NB4 (cell line): ENCODE measurements around the gene ARL16.

Experiments
- DNase-seq: peaks from one replicate; pipeline ENCODE4 v3.0.0; 2010; ENCODE audit warnings: low read depth
- H3K4me3 ChIP-seq: one replicate; pipeline ENCODE4 v1.5.1; 2011; ENCODE audit warnings: mild to moderate bottlenecking, low read depth, low read length, moderate library complexity
- MAX ChIP-seq: IDR thresholded peaks from 2 replicates; pipeline ENCODE4 v1.6.1; 2011; ENCODE audit warnings: low read depth, low read length
- MYC ChIP-seq: IDR thresholded peaks from 2 replicates; pipeline ENCODE4 v1.6.1; 2011; ENCODE audit warnings: low read depth, low read length
- POLR2A ChIP-seq: IDR thresholded peaks from 2 replicates; pipeline ENCODE4 v1.6.1; 2011; ENCODE audit warnings: mild to moderate bottlenecking; ENCODE audit not compliant: insufficient read length; ENCODE audit errors: extremely low read depth
- TF ChIP-seq, protein P1 (sequence below): IDR thresholded peaks from one replicate; pipeline ENCODE4 v1.5.1; 2012; ENCODE audit warnings: low read depth, low read length

ARL16 gene

GRCh38 chr17:81691608-81692007 is 8.0 kb upstream of the ARL16 start:
- DNase-seq, result no peak
- no peak for TF ChIP-seq MAX
- no peak for TF ChIP-seq MYC
- TF ChIP-seq, protein P1, sequence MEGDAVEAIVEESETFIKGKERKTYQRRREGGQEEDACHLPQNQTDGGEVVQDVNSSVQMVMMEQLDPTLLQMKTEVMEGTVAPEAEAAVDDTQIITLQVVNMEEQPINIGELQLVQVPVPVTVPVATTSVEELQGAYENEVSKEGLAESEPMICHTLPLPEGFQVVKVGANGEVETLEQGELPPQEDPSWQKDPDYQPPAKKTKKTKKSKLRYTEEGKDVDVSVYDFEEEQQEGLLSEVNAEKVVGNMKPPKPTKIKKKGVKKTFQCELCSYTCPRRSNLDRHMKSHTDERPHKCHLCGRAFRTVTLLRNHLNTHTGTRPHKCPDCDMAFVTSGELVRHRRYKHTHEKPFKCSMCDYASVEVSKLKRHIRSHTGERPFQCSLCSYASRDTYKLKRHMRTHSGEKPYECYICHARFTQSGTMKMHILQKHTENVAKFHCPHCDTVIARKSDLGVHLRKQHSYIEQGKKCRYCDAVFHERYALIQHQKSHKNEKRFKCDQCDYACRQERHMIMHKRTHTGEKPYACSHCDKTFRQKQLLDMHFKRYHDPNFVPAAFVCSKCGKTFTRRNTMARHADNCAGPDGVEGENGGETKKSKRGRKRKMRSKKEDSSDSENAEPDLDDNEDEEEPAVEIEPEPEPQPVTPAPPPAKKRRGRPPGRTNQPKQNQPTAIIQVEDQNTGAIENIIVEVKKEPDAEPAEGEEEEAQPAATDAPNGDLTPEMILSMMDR, result no peak
- no peak for TF ChIP-seq POLR2A
- no peak overlapping the region for H3K4me3 ChIP-seq

GRCh38 chr17:81691196-81691595 is 7.6 kb upstream of the ARL16 start:
- no peak for TF ChIP-seq MAX
- no peak for TF ChIP-seq MYC
- no peak for TF ChIP-seq POLR2A
- TF ChIP-seq, protein P1, result no peak
- DNase-seq, result no peak
- no peak overlapping the region for H3K4me3 ChIP-seq

DNA sequence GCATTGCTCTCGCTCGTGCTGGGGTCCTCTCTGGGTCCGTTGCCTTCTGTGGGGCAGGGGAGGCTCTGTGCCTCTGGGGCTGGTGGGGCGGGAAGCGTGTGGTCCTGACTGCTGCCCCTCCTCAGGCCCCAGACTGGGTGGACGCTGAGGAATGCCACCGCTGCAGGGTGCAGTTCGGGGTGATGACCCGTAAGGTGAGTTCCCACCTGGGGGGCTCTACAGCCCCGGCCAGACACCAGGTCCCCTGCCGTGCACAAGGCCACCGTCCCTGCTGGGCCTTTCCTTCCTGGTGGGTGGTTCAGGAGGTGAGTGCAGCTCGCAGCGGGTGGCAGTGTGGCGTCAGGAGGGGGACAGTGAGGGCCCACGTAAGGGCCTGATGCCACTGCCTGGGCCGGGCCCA is 7.0 kb upstream of the ARL16 start:
- TF ChIP-seq POLR2A (no peak), MAX (no peak), MYC (no peak)
- TF ChIP-seq, protein P1, result no peak
- no peak for DNase-seq
- no peak overlapping the region for H3K4me3 ChIP-seq

GRCh38 chr17:81690066-81690465 is 6.5 kb upstream of the ARL16 start:
- TF ChIP-seq POLR2A (no peak), MAX (no peak), MYC (no peak)
- TF ChIP-seq, protein P1, result no peak
- no peak overlapping the region for H3K4me3 ChIP-seq
- DNase-seq, result no peak

DNA sequence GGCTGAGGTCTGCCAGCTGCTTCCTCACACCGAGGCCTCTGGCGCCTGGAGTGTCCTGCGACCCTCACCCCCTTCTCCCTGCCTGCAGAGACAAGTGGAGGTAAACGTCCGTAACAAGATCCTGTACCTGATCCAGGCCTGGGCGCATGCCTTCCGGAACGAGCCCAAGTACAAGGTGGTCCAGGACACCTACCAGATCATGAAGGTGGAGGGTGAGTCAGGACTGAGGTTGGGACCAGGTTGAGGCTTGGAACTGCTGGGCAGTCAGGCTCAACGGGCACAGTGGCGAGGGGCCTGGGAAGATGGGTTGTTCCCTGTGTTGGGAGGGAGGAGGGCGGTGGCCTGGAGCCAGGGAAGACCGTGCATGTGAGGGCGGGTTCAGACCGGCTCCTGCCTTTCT is 5.0 kb upstream of the ARL16 start:
- H3K4me3 ChIP-seq, result no peak overlapping the region
- no peak for TF ChIP-seq MYC
- no peak for TF ChIP-seq MAX
- no peak for TF ChIP-seq POLR2A
- TF ChIP-seq, protein P1, result no peak
- DNase-seq, result no peak
